HFFc6 (cell line): Measurements from ENCODE around the gene PRADC1. TPM values are rescaled to one million over a fixed set of nuclear protein-coding genes. Genes with fewer than 3 reads are reported as not detected.

Source experiments
- DNase-seq: peaks from one replicate; pipeline ENCODE4 v3.0.0-alpha.2; 2018
- H3K27ac Mint-ChIP-seq: 2 replicates; pipeline ENCODE4 v1.8.0; 2020; ENCODE audit warnings: mild to moderate bottlenecking, mixed read lengths
- H3K27me3 Mint-ChIP-seq: 2 replicates; pipeline ENCODE4 v1.8.0; 2021; ENCODE audit warnings: mild to moderate bottlenecking, moderate library complexity, mixed read lengths; ENCODE audit not compliant: insufficient read depth
- H3K36me3 Mint-ChIP-seq: 2 replicates; pipeline ENCODE4 v1.8.0; 2021; ENCODE audit warnings: low read depth, mixed read lengths
- H3K4me1 Mint-ChIP-seq: 2 replicates; pipeline ENCODE4 v1.8.0; 2020; ENCODE audit warnings: low read depth, mixed read lengths
- H3K4me3 Mint-ChIP-seq: 2 replicates; pipeline ENCODE4 v1.8.0; 2020; ENCODE audit warnings: mild to moderate bottlenecking, moderate library complexity, mixed read lengths
- H3K9me3 Mint-ChIP-seq: 2 replicates; pipeline ENCODE4 v1.8.0; 2020; ENCODE audit warnings: mild to moderate bottlenecking, mixed read lengths
- CTCF ChIP-seq: fragments of 200-600 bp; sonication (generic); IDR thresholded peaks from 2 replicates; pipeline ENCODE4 v1.5.0; 2021; ENCODE audit warnings: antibody characterized with exemption, mild to moderate bottlenecking
- total RNA-seq, 6 experiments: library from RNA; stranded (reverse); fragmentation: NEBNext Ultra II Directional; extraction: Animal tissue kit (Norgen Biotek cat#: 25700); gene quantifications; 2 replicates in 1 of 6; 3 replicates in 5 of 6; pipeline ENCODE4 v1.2.3, GENCODE V29; 2021

PRADC1 gene
- total RNA-seq, 6 experiments from 2014 or later: 27.5 to 38.7 (median 31.7) TPM

- H3K36me3 Mint-ChIP-seq: peaks cover 18% of the 10 kb centered on the region
- TF ChIP-seq CTCF: no peak
- H3K27me3 Mint-ChIP-seq: peaks cover 5% of the 10 kb centered on the region
- H3K4me1 Mint-ChIP-seq: no peaks in the 10 kb centered on the region
- no peak for DNase-seq
- no peak overlapping the region for H3K27ac Mint-ChIP-seq
- no peak overlapping the region for H3K4me3 Mint-ChIP-seq
- no peaks in the 10 kb centered on the region for H3K9me3 Mint-ChIP-seq
Observed at GRCh38 chr2:73254343-73255006, 21.4 kb upstream of the PRADC1 start.

GRCh38 chr2:73253901-73254300, 20.9 kb upstream of the PRADC1 start:
- no peaks in the 10 kb centered on the region for H3K4me1 Mint-ChIP-seq
- H3K36me3 Mint-ChIP-seq: peaks cover 22% of the 10 kb centered on the region
- H3K27me3 Mint-ChIP-seq: no peaks in the 10 kb centered on the region; the same call in 1 of the 2 replicates
- DNase-seq: no peak
- no peak overlapping the region for H3K4me3 Mint-ChIP-seq
- H3K9me3 Mint-ChIP-seq: no peaks in the 10 kb centered on the region
- TF ChIP-seq CTCF: no peak
- H3K27ac Mint-ChIP-seq: no peak overlapping the region

GRCh38 chr2:73253400-73253799, 20.4 kb upstream of the PRADC1 start:
- H3K27ac Mint-ChIP-seq: no peak overlapping the region
- no peaks in the 10 kb centered on the region for H3K9me3 Mint-ChIP-seq
- H3K4me3 Mint-ChIP-seq: no peak overlapping the region
- no peaks in the 10 kb centered on the region for H3K4me1 Mint-ChIP-seq
- peaks cover 26% of the 10 kb centered on the region for H3K36me3 Mint-ChIP-seq
- TF ChIP-seq CTCF: no peak
- H3K27me3 Mint-ChIP-seq: no peaks in the 10 kb centered on the region; the same call in 1 of the 2 replicates
- DNase-seq: no peak

GRCh38 chr2:73252238-73253027, 19.4 kb upstream of the PRADC1 start:
- Mint-ChIP-seq H3K4me3 (no peak overlapping the region), H3K27ac (no peak overlapping the region), H3K36me3 (peaks cover 33% of the 10 kb centered on the region), H3K9me3 (no peaks in the 10 kb centered on the region), H3K27me3 (no peaks in the 10 kb centered on the region; the same call in 1 of the 2 replicates), H3K4me1 (no peaks in the 10 kb centered on the region)
- DNase-seq: no peak
- TF ChIP-seq CTCF: no peak

- Mint-ChIP-seq H3K4me3 (no peak overlapping the region), H3K27ac (no peak overlapping the region), H3K27me3 (no peaks in the 10 kb centered on the region), H3K9me3 (no peaks in the 10 kb centered on the region), H3K36me3 (peaks cover 45% of the 10 kb centered on the region), H3K4me1 (peaks cover 11% of the 10 kb centered on the region)
- DNase-seq: no peak
- TF ChIP-seq CTCF: no peak
Observed at GRCh38 chr2:73250872-73251846, 18.1 kb upstream of the PRADC1 start.
